HepG2 (cell line): ENCODE measurements around the gene CDK5R1.

ENCODE experiments used
- ATF3 ChIP-seq: sonication (generic); formaldehyde crosslinking; IDR thresholded peaks from 2 replicates; pipeline ENCODE4 v1.4.0; 2020; ENCODE audit warnings: missing genetic modification reagents
- STAG1 ChIP-seq: sonication (generic); formaldehyde crosslinking; IDR thresholded peaks from 2 replicates; pipeline ENCODE4 v1.4.0; 2020; ENCODE audit warnings: missing genetic modification reagents
- TARDBP ChIP-seq: sonication (generic); formaldehyde crosslinking; IDR thresholded peaks from 2 replicates; pipeline ENCODE4 v1.8.0; 2022; ENCODE audit warnings: mild to moderate bottlenecking, missing genetic modification reagents
- ZNF296 ChIP-seq: sonication (generic); formaldehyde crosslinking; conservative IDR thresholded peaks from 2 replicates; pipeline ENCODE4 v1.5.0; 2020; ENCODE audit warnings: mild to moderate bottlenecking, missing genetic modification reagents

DNA sequence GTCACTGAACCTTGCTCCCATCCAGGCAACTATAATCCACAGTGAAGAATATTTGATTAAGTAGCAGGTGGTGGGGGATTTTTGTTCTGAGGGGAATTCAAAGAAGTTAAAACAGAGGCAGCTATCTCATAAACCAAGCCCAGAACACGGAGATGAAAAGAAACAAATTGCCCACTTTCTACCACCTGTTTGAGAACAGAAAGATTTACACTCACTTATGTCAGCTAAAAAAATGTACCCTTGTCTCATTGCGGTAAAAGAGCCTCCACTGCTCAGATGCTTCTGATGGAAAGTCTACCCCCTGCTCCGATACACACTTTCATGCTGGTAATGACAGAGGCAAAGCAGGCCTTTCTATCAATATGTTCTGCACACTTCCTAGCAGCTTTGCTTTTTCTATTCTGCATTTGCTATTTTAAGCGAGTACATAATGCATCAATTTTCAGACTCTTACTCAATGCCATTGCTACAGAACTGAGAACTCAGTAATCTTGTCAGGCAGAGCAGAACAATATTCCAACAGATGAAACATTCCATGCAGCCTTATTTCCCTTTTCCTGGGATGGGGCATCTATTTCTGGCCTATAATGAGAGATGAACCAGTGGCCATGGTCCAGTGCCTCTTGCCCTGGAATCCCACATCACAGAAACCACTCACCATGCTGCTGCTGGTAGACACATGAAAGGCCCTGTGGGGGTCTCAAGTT is 29.0 kb downstream of the CDK5R1 start:
- TF ChIP-seq TARDBP = no peak
- no peak for TF ChIP-seq ATF3
- TF ChIP-seq ZNF296 (CRISPR knock-in tag) = no peak
- no peak for TF ChIP-seq STAG1 (CRISPR knock-in tag)
